Ovary (tissue), 3 donors: ENCODE measurements around the gene SDHAF1.

Experiments used
- EP300 ChIP-seq: sonication (generic); formaldehyde crosslinking; IDR thresholded peaks from one replicate; pipeline ENCODE4 v1.6.1; 2017; ENCODE audit warnings: antibody characterized with exemption
- POLR2A ChIP-seq: fragments of 450-650 bp; IDR thresholded peaks from one replicate; pipeline ENCODE4 v1.6.1; 2017; ENCODE audit warnings: antibody characterized with exemption, mild to moderate bottlenecking, moderate library complexity
- TF ChIP-seq, protein P1 (sequence below), 3 donors: fragments of 450-650 bp in 2 of 3; fragments of 200-600 bp in 1 of 3; IDR thresholded peaks; one replicate each; pipeline versions ENCODE4 v1.5.1 to v1.8.0; 2016 to 2022; ENCODE audit warnings: antibody characterized with exemption in 3 of 3, mild to moderate bottlenecking in 1 of 3
- donor health status: DM: no; HTN: no; CAD: no.

GRCh38 chr19:35955881-35956634 lies 38.9 kb upstream of the SDHAF1 start:
- TF ChIP-seq, protein P1, sequence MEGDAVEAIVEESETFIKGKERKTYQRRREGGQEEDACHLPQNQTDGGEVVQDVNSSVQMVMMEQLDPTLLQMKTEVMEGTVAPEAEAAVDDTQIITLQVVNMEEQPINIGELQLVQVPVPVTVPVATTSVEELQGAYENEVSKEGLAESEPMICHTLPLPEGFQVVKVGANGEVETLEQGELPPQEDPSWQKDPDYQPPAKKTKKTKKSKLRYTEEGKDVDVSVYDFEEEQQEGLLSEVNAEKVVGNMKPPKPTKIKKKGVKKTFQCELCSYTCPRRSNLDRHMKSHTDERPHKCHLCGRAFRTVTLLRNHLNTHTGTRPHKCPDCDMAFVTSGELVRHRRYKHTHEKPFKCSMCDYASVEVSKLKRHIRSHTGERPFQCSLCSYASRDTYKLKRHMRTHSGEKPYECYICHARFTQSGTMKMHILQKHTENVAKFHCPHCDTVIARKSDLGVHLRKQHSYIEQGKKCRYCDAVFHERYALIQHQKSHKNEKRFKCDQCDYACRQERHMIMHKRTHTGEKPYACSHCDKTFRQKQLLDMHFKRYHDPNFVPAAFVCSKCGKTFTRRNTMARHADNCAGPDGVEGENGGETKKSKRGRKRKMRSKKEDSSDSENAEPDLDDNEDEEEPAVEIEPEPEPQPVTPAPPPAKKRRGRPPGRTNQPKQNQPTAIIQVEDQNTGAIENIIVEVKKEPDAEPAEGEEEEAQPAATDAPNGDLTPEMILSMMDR (IDR thresholded peaks at IDR 0.05), result no peak
- TF ChIP-seq POLR2A (no peak), EP300 (no peak)
